MM.1S (cell line): ENCODE data around the gene CRTAC1.

Experiments used
- EZH2 ChIP-seq: fragments of 300-600 bp; sonication (generic); optimal IDR thresholded peaks from 2 replicates; pipeline ENCODE3; 2017; ENCODE audit warnings: low read depth, mild to moderate bottlenecking, antibody characterized with exemption, low read length, mixed read lengths
- EZH2phosphoT487 ChIP-seq: fragments of 300-600 bp; sonication (generic); IDR thresholded peaks from 2 replicates; pipeline ENCODE4 v1.6.1; 2018; ENCODE audit warnings: antibody characterized with exemption, low read length
- TF ChIP-seq, protein P1 (sequence below): fragments of 300-600 bp; sonication (generic); IDR thresholded peaks from 2 replicates; pipeline ENCODE4 v1.5.1; 2016; ENCODE audit warnings: antibody characterized with exemption, low read length, mixed read lengths

DNA sequence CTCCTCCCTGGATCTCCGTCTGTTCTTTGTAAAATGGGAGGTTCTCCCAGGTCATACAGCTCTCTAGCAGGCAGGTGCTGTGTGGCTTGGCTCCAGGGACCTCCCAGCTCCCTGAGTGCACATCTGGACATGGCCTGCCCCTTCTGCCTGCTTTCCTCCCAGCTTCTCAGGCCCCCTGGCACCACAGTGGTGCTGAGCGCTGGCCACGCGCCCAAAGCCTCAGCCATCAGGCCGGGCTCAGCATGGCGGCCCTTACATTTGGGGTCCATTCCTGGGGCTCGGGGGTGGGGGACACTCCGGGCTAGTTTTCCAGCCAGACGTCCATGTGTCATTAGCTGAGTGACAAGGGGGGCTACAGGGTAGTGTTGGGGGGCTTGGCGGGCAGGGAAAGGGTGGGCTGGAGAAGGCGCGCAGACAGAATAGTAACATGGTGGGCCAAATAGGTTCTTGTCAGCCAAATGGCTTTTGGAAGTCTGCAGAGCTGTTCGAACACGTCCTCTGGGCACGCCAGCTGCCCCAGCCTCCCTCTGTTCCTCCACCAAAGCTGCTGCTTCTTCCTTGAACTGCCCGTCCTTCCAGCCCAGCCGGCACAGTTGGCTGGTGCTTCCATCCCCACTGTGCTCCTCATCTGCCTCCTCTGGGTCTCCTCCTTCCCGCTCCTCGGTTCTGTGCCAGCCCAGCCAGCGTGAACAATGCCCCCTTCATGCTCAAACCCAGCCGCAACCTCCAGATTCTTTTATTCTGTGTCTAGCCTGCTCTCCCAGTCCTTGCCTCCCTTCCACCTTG is 114.9 kb downstream of the CRTAC1 start:
- TF ChIP-seq, protein P1, sequence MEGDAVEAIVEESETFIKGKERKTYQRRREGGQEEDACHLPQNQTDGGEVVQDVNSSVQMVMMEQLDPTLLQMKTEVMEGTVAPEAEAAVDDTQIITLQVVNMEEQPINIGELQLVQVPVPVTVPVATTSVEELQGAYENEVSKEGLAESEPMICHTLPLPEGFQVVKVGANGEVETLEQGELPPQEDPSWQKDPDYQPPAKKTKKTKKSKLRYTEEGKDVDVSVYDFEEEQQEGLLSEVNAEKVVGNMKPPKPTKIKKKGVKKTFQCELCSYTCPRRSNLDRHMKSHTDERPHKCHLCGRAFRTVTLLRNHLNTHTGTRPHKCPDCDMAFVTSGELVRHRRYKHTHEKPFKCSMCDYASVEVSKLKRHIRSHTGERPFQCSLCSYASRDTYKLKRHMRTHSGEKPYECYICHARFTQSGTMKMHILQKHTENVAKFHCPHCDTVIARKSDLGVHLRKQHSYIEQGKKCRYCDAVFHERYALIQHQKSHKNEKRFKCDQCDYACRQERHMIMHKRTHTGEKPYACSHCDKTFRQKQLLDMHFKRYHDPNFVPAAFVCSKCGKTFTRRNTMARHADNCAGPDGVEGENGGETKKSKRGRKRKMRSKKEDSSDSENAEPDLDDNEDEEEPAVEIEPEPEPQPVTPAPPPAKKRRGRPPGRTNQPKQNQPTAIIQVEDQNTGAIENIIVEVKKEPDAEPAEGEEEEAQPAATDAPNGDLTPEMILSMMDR, result no peak
- no peak for TF ChIP-seq EZH2phosphoT487
- no peak for TF ChIP-seq EZH2
